ENCODE measurements around the gene DNAJC1. TPM values are rescaled to one million over a fixed set of nuclear protein-coding genes. Genes with fewer than 3 reads are reported as not detected.

Gene DNAJC1
- total and polyA plus RNA-seq, 2 of the 8 experiments (the other 6 are each of a cell fraction or from before 2014, with no cell fraction given): 6.8 to 14.8 TPM

DNA sequence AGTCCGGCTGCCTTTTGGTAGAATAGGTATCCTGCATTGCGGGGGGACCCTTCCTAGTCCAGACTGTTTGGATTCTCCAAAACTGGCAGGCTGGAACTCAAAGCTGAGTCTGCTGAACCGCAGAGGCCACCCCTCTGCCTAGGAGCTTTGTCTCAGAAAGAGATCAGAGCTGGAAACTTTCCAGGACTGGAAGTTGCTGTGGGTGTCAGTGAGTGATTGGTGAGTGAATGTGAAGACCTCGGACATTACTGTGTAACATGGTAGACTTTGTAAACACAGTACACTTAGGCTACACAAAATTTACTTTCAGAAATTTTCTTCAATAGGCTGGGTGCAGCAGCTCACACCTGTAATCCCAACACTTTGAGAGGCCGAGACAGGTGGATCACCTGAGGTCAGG lies 103.8 kb downstream of the DNAJC1 start:
- H2BK5ac ChIP-seq (ENCODE audit: low read depth, low read length): no peak overlapping the region
- no peaks in the 10 kb centered on the region for H3K27me3 ChIP-seq (replicated peaks in 1 of 4; ENCODE audit: control insufficient read depth in 3 of 4, extremely low read depth in 1 of 4, insufficient read depth in 3 of 4, low read length in 3 of 4)
- no peaks in the 10 kb centered on the region for H3K4me1 ChIP-seq (replicated peaks in 1 of 4; ENCODE audit: control insufficient read depth in 3 of 4, insufficient read depth in 4 of 4, low read length in 3 of 4)
- POLR2A ChIA-PET (ENCODE audit: partially characterized antibody): no interaction called here
- H2BK15ac ChIP-seq (ENCODE audit: low read length): no peak overlapping the region
- no peaks in the 10 kb centered on the region for H3K79me2 ChIP-seq (ENCODE audit: control insufficient read depth in 1 of 2, insufficient read depth in 2 of 2, low read length in 2 of 2)
- H3K23me2 ChIP-seq (ENCODE audit: low read depth, low read length): no peaks in the 10 kb centered on the region
- H4K8ac ChIP-seq (ENCODE audit: extremely low read depth, insufficient read depth, low read length): no peak overlapping the region
- no peak overlapping the region for H4K5ac ChIP-seq (ENCODE audit: insufficient read length, low read depth, low read length)
- H3K9me3 ChIP-seq (ENCODE audit: insufficient read depth in 2 of 2, low read depth in 1 of 2, low read length in 1 of 2): no peaks in the 10 kb centered on the region
- DNase-seq (ENCODE audit: low read depth in 1 of 2, low spot score in 2 of 2) (no peak), FAIRE-seq (no peak)
- H3K23ac ChIP-seq (ENCODE audit: insufficient read length): no peak overlapping the region
- no peaks in the 10 kb centered on the region for H4K20me1 ChIP-seq (replicated peaks in 1 of 2; ENCODE audit: control insufficient read depth in 1 of 2, insufficient read depth in 2 of 2, low read length in 2 of 2)
- CTCF ChIA-PET (ENCODE audit: partially characterized antibody): interaction anchor here (0.9 kb wide), 1 partner anchor 10 kb away, joined by 3 read pairs; no protein-coding TSS in a partner anchor
- H3K9ac ChIP-seq (replicated peaks in 1 of 4; ENCODE audit: extremely low read depth in 1 of 4, low read depth in 3 of 4, low read length in 3 of 4): no peak overlapping the region
- H2BK120ac ChIP-seq (replicated peaks; ENCODE audit: low read depth, low read length): no peak overlapping the region
- no peak overlapping the region for H3K4me2 ChIP-seq (ENCODE audit: insufficient read depth in 1 of 2, low read depth in 2 of 2, low read length in 2 of 2)
- no peak overlapping the region for H4K91ac ChIP-seq (replicated peaks; ENCODE audit: insufficient read length, low read length)
- H3K18ac ChIP-seq (ENCODE audit: extremely low read depth, low read length): no peak overlapping the region
- H3K79me1 ChIP-seq (ENCODE audit: low read depth, low read length): no peaks in the 10 kb centered on the region
- no peak overlapping the region for H3K27ac ChIP-seq (ENCODE audit: low read depth, low read length)
- no peak overlapping the region for H2BK12ac ChIP-seq (ENCODE audit: low read depth, low read length)
- H3K36me3 ChIP-seq (ENCODE audit: control insufficient read depth in 2 of 4, insufficient read depth in 4 of 4, low read length in 3 of 4): no peaks in the 10 kb centered on the region; a peak in 2 of 8 replicates
- no peak overlapping the region for H3K4ac ChIP-seq (replicated peaks; ENCODE audit: insufficient read length, low read depth, low read length)
- no peak overlapping the region for H2AK5ac ChIP-seq (ENCODE audit: low read depth, low read length)
- no peak overlapping the region for H3K56ac ChIP-seq (replicated peaks; ENCODE audit: insufficient read length, low read depth, low read length)
- 97% methylated on average over 5 of the region's 5 CpGs; no CpG with 5 or more reads in 1 of the 2 experiments for WGBS, 2 experiments (ENCODE audit: extremely low coverage in 1 of 2, insufficient coverage in 1 of 2, insufficient read length in 1 of 2, insufficient replicate concordance in 2 of 2, low coverage in 1 of 2, low lambda C conversion rate in 2 of 2, missing lambda C conversion rate in 1 of 2)
- TF ChIP-seq GABPA (IDR thresholded peaks at IDR 0.05; ENCODE audit: borderline replicate concordance, insufficient read depth, low read length): no peak
- no peak for TF ChIP-seq SP1 (IDR thresholded peaks at IDR 0.05; ENCODE audit: low read depth, low read length)
- no peak for TF ChIP-seq KDM5A (IDR thresholded peaks at IDR 0.05; ENCODE audit: low read length)
- no peak for TF ChIP-seq JUND (IDR thresholded peaks at IDR 0.05; ENCODE audit: low read length)
- no peak for TF ChIP-seq GTF2F1 (IDR thresholded peaks at IDR 0.05; ENCODE audit: borderline replicate concordance, low read depth, low read length)
- no peak overlapping the region for H2AFZ ChIP-seq (ENCODE audit: low read length)
- no peak overlapping the region for H3K14ac ChIP-seq (ENCODE audit: insufficient read length)
- no peak overlapping the region for H3K4me3 ChIP-seq (ENCODE audit: extremely low read depth in 1 of 4, insufficient read depth in 2 of 4, low read depth in 3 of 4, low read length in 4 of 4)
- no peak overlapping the region for H2BK20ac ChIP-seq (ENCODE audit: low read length)
